ENCODE data around the gene ZNF735. TPM values are rescaled to one million over a fixed set of nuclear protein-coding genes. Genes with fewer than 3 reads are reported as not detected.

ZNF735 gene
- total RNA-seq, 1 experiment from 2014 or later, result not detected

Other genes with a start within 250 kb of the ZNF735 start
- gene ZNF722, start 208.4 kb upstream of the ZNF735 start, total RNA-seq (2014; rRNA removed; shearing (Covaris generic); ENCODE audit: low replicate concordance), result not detected in 2 replicates
- not detected in 2 replicates for gene ZNF727, start 161.8 kb upstream of the ZNF735 start, total RNA-seq (2014; rRNA removed; shearing (Covaris generic); ENCODE audit: low replicate concordance)
- gene ZNF679, start 21.3 kb downstream of the ZNF735 start, total RNA-seq (2014; rRNA removed; shearing (Covaris generic); ENCODE audit: low replicate concordance), result not detected in 2 replicates
- 0.52 and 1.2 TPM in 2 replicates for gene ZNF736, start 106.8 kb downstream of the ZNF735 start, total RNA-seq (2014; rRNA removed; shearing (Covaris generic); ENCODE audit: low replicate concordance)

Measured in MG63 (cell line).